ENCODE measurements around the gene STK25.

GRCh38 chr2:241514986-241515737, 6.8 kb upstream of the STK25 start:
- TF ChIP-seq CTCF (IDR thresholded peaks at IDR 0.05; ENCODE audit: poor library complexity) = no peak
- TF ChIP-seq EZH2phosphoT487 (IDR thresholded peaks at IDR 0.05; ENCODE audit: low read depth, severe bottlenecking, unreplicated experiment) = no peak
